BE2C (cell line): ENCODE data around the gene CPEB3.

Experiments
- DNase-seq: peaks from one replicate; pipeline ENCODE4 v3.0.0-alpha.2; 2020
- H3K27me3 ChIP-seq: fragments of 250-450 bp; sonication (Bioruptor Pico); 2 replicates; pipeline ENCODE4 v1.5.1; 2020; ENCODE audit warnings: mild to moderate bottlenecking
- H3K36me3 ChIP-seq: fragments of 250-450 bp; sonication (Bioruptor Pico); 2 replicates; pipeline ENCODE4 v1.5.1; 2020; ENCODE audit warnings: mild to moderate bottlenecking
- H3K4me1 ChIP-seq: fragments of 250-450 bp; sonication (Bioruptor Pico); 2 replicates; pipeline ENCODE4 v1.5.1; 2020
- H3K4me3 ChIP-seq: 2 replicates; pipeline ENCODE4 v1.5.1; 2011; ENCODE audit warnings: low read depth, low read length
- H3K9me3 ChIP-seq: fragments of 250-450 bp; sonication (Bioruptor Pico); 2 replicates; pipeline ENCODE4 v1.5.1; 2020
- TF ChIP-seq, protein P1 (sequence below): IDR thresholded peaks from 2 replicates; pipeline ENCODE4 v1.5.1; 2012; ENCODE audit warnings: mild to moderate bottlenecking, low read depth, low read length

CPEB3 gene

DNA sequence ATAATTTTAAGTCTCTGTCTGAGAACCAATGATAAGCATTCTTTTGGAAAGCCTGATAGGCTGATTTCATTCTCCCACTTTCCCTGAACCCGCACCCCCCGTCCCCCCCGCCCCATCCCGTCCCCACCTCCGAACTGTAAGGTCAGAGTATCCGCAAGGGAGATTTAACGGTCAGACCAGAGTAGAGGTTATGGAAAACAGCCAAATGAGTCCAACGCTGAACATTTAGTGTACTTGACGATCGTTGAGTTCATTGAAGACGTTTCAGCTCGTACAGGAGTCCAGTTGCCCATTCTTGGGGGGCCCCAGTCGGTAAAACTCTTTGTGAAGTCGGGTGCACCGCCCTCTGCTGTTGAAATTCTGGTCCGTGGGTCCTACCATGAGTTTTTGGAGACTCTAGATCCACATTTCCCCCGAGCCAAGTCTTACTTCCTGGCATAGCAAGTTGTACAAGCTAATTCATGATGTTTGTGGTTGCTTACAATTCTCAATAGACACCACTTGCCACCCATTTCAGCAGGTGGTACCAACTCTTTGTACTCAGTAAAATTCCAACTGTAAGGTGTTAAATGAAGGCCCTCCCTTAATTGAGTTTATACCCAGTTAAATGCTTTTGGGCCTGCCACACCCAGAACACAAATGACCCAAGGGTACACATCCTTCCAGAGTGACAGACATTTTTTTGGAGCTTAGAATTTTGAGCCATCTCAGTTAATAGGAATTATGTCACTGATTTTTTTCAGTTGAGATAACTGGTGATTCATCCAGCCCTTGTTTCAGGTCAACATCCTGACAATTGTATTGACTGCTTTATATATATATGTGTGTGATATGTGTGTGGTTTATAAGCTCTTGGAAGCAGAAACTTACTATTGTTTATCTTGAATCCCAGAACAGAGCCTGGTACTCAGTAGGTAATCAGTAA lies 1.3 kb upstream of the CPEB3 start:
- Histone ChIP-seq H3K36me3 (no peaks in the 10 kb centered on the region; the same call in 1 of the 2 replicates), H3K4me1 (no peaks in the 10 kb centered on the region), H3K9me3 (no peaks in the 10 kb centered on the region), H3K27me3 (no peaks in the 10 kb centered on the region), H3K4me3 (peak overlapping the region; percentile 96)
- TF ChIP-seq, protein P1, sequence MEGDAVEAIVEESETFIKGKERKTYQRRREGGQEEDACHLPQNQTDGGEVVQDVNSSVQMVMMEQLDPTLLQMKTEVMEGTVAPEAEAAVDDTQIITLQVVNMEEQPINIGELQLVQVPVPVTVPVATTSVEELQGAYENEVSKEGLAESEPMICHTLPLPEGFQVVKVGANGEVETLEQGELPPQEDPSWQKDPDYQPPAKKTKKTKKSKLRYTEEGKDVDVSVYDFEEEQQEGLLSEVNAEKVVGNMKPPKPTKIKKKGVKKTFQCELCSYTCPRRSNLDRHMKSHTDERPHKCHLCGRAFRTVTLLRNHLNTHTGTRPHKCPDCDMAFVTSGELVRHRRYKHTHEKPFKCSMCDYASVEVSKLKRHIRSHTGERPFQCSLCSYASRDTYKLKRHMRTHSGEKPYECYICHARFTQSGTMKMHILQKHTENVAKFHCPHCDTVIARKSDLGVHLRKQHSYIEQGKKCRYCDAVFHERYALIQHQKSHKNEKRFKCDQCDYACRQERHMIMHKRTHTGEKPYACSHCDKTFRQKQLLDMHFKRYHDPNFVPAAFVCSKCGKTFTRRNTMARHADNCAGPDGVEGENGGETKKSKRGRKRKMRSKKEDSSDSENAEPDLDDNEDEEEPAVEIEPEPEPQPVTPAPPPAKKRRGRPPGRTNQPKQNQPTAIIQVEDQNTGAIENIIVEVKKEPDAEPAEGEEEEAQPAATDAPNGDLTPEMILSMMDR: peak; percentile 52
- peak; percentile 36 for DNase-seq

DNA sequence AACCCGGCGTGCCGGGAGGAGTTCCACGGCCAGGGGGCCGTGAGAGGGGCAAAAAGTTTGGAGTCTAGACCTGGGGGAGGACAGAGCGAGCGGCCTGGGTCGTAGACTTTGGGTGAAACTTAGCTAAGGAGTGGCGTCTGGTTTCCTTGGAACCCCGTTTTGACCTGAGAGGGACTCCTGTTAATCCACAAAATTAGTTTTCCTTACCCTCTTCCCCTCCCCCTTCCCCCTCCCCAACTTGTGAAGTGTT lies 663 bp upstream of the CPEB3 start:
- TF ChIP-seq, protein P1: no peak
- DNase-seq: no peak

DNA sequence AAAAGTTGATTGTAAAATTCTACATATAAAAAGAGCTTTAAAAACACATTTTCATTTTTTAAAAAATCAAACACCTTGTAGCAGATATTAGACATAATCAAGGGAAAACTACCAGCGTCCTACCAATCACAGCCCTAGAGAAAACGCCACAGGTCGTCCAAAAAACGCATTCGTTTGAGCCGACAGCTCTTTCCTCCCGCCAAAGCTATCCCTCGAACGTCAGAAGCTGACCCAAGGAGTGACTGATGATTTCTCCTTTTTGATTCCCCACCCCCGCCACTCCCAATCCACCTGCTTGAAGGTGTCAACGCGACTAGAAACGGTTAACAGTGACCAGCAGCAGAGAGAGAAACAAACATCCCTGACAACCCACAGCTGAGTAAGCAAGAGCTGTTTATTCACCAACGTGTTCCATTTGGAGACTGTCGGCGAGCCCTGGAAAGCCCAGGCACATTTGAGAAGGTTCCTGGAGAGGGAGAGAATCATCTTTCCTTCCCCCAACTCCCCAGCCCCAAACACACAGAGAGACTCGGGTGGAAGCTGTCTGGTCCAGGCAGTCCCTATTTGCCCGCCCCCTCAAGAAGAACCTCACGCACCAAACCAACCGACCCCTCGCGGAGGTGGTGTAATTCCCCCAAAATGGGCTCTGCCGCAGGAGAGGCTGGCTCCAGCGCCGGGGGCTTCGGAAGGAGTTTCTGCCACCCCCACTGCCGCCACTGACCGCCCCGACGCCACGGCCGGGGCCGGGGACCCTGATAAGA lies 622 bp downstream of the CPEB3 start:
- no peak for DNase-seq
- TF ChIP-seq, protein P1: no peak

More for the DNA sequence above, 663 bp upstream of the CPEB3 start:
- H3K9me3 ChIP-seq: no peaks in the 10 kb centered on the region
- no peaks in the 10 kb centered on the region; the same call in 1 of the 2 replicates for H3K36me3 ChIP-seq
- H3K27me3 ChIP-seq: no peaks in the 10 kb centered on the region
- H3K4me3 ChIP-seq: peak overlapping the region; percentile 96
- no peaks in the 10 kb centered on the region for H3K4me1 ChIP-seq

DNA sequence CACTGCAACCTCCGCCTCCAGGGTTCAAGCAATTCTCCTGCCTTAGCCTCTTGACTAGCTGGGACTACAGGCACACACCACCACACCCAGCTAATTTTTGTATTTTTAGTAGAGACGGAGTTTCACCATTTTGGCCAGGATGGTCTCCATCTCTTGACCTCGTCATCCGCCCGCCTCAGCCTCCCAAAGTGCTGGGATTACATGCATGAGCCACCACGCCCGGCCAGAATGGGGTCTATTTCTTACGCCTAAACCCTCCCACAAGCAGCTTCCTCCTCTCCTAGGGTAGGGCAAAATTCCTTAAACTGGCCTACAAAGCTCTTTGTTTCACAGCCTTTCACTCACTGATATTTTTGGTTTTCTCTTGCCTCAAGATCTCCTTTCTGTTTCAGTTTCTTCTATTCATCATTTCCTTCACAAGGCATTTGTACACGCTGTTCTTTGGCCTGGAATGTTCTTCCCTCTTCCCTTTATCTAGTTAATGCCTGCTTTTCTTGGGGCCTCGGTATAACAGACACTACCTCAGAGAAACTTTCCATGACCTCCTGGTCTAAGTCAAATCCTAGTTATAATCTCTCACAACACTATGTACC lies 6.7 kb downstream of the CPEB3 start:
- H3K27me3 ChIP-seq: no peaks in the 10 kb centered on the region
- H3K9me3 ChIP-seq: no peaks in the 10 kb centered on the region
- no peaks in the 10 kb centered on the region for H3K36me3 ChIP-seq
- no peaks in the 10 kb centered on the region for H3K4me1 ChIP-seq
- DNase-seq: no peak
- no peak overlapping the region for H3K4me3 ChIP-seq
- TF ChIP-seq, protein P1: no peak

More for the DNA sequence above, 622 bp downstream of the CPEB3 start:
- Histone ChIP-seq H3K9me3 (no peaks in the 10 kb centered on the region), H3K27me3 (no peaks in the 10 kb centered on the region), H3K4me1 (no peaks in the 10 kb centered on the region), H3K4me3 (peak overlapping the region; percentile 96), H3K36me3 (no peaks in the 10 kb centered on the region; the same call in 1 of the 2 replicates)

DNA sequence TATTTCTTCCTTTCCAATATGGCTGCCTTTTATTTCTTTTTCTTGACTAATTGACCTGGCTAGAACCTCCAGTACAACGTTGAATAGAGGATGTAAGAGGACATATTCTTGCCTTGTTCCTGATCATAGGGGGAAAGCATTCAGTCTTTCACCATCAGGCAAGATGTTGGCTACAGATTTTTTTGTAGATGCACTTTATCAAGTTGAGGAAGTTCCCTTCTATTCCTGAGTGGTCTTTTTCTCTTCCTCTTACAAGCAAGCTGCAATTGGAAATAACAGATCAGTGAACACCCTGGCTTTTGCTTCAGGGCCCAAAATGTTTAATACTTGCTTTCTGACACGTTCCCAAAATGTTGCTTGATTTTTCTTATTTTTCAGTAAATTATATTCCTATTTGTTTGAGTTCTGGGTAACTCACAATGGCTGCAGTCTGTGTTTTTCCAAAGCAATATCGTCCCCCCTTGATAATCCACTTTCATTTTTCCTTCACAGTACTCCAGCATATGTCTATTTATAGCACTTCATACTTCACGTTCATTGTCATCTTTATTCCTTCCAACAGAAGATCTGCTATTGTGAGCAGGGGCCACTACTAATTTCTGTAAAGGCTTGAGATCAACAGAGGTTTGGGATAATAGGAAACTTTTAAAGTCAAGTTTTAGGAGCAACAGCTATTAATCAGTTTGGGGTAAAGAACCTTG lies 11.7 kb downstream of the CPEB3 start:
- no peak overlapping the region for H3K4me3 ChIP-seq

More for the DNA sequence above, 11.7 kb downstream of the CPEB3 start:
- no peaks in the 10 kb centered on the region for H3K9me3 ChIP-seq
- no peaks in the 10 kb centered on the region for H3K36me3 ChIP-seq
- TF ChIP-seq, protein P1: no peak
- DNase-seq: no peak
- no peaks in the 10 kb centered on the region for H3K4me1 ChIP-seq
- H3K27me3 ChIP-seq: no peaks in the 10 kb centered on the region
